C4-2B (cell line): ENCODE results near the gene AFF2.

Source experiments
- ZFX ChIP-seq: fragments of 450-650 bp; IDR thresholded peaks from 2 replicates; pipeline ENCODE4 v1.6.1; 2017
- TF ChIP-seq, protein P1 (sequence below): fragments of 450-650 bp; conservative IDR thresholded peaks from 2 replicates; pipeline ENCODE4 v1.5.1; 2017; ENCODE audit warnings: mild to moderate bottlenecking

DNA sequence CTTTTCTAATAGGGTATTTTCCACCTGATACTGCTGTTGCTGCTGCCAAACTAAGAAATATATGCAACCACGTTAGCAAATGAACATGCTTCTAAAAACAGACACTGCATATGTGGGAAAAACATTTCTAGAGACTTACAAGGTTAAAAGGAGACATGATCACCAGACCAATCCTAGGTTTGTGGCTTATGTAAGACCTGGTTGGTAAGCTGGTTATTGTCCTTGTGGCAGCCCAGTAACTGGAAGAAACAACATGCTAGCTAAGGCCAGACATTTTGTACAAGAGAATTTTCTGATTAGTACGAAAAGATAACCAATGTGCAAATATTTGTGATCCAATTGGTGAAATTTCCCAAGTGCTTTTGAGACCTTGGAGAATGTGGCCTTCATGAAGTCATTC is 112.0 kb downstream of the AFF2 start:
- TF ChIP-seq, protein P1, sequence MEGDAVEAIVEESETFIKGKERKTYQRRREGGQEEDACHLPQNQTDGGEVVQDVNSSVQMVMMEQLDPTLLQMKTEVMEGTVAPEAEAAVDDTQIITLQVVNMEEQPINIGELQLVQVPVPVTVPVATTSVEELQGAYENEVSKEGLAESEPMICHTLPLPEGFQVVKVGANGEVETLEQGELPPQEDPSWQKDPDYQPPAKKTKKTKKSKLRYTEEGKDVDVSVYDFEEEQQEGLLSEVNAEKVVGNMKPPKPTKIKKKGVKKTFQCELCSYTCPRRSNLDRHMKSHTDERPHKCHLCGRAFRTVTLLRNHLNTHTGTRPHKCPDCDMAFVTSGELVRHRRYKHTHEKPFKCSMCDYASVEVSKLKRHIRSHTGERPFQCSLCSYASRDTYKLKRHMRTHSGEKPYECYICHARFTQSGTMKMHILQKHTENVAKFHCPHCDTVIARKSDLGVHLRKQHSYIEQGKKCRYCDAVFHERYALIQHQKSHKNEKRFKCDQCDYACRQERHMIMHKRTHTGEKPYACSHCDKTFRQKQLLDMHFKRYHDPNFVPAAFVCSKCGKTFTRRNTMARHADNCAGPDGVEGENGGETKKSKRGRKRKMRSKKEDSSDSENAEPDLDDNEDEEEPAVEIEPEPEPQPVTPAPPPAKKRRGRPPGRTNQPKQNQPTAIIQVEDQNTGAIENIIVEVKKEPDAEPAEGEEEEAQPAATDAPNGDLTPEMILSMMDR, result no peak
- TF ChIP-seq ZFX, result no peak
